GM21390 (cell line): Measurements from ENCODE around the gene STMND1.

Experiments
- ATAC-seq: cut with Tn5 transposase; IDR thresholded peaks from one replicate; pipeline ENCODE4 v1.9.1; 2021; ENCODE audit not compliant: unreplicated experiment

STMND1 gene

GRCh38 chr6:17097982-17098381 is 3.9 kb upstream of the STMND1 start:
- no peak for ATAC-seq

- ATAC-seq, result no peak
These were observed 3.3 kb upstream of the STMND1 start for GRCh38 chr6:17098538-17098937.

- no peak for ATAC-seq
These were observed 2.3 kb upstream of the STMND1 start for GRCh38 chr6:17099401-17100059.

- ATAC-seq, result no peak
These were observed 1.0 kb upstream of the STMND1 start for GRCh38 chr6:17100806-17101205.

GRCh38 chr6:17102258-17102870 is 514 bp downstream of the STMND1 start:
- no peak for ATAC-seq

GRCh38 chr6:17103715-17104114 is 1.9 kb downstream of the STMND1 start:
- no peak for ATAC-seq

GRCh38 chr6:17107863-17108262 is 6.0 kb downstream of the STMND1 start:
- ATAC-seq, result no peak

- ATAC-seq, result no peak
These were observed 13.6 kb downstream of the STMND1 start for GRCh38 chr6:17115251-17116116.

- ATAC-seq, result no peak
These were observed 14.2 kb downstream of the STMND1 start for GRCh38 chr6:17116117-17116440.

- no peak for ATAC-seq
These were observed 18.2 kb downstream of the STMND1 start for GRCh38 chr6:17120019-17120418.

GRCh38 chr6:17125407-17125806 is 23.6 kb downstream of the STMND1 start:
- ATAC-seq, result no peak

- no peak for ATAC-seq
These were observed 28.9 kb downstream of the STMND1 start for GRCh38 chr6:17130786-17131185.

- no peak for ATAC-seq
These were observed 31.1 kb downstream of the STMND1 start for GRCh38 chr6:17132967-17133366.

GRCh38 chr6:17138033-17138432 is 36.2 kb downstream of the STMND1 start:
- ATAC-seq, result no peak

- ATAC-seq, result no peak
These were observed 42.2 kb downstream of the STMND1 start for GRCh38 chr6:17144016-17144415.

GRCh38 chr6:17149571-17149970 is 47.7 kb downstream of the STMND1 start:
- ATAC-seq, result no peak

GRCh38 chr6:17150096-17150495 is 48.2 kb downstream of the STMND1 start:
- ATAC-seq, result no peak

GRCh38 chr6:17151888-17152287 is 50.0 kb downstream of the STMND1 start:
- ATAC-seq, result no peak

GRCh38 chr6:17152703-17153102 is 50.9 kb downstream of the STMND1 start:
- ATAC-seq, result no peak

- ATAC-seq, result no peak
These were observed 54.5 kb downstream of the STMND1 start for GRCh38 chr6:17156112-17156921.

- no peak for ATAC-seq
These were observed 55.1 kb downstream of the STMND1 start for GRCh38 chr6:17156966-17157365.
